GM23338 (cell line): ENCODE measurements around the gene UNC79.

ENCODE experiments used
- CREB1 ChIP-seq: fragments of 250-450 bp; sonication (Bioruptor Pico); IDR thresholded peaks from 2 replicates; pipeline ENCODE4 v1.5.0; 2020; ENCODE audit warnings: low read depth, mild to moderate bottlenecking, moderate library complexity
- CTCF ChIP-seq, 2 experiments: fragments of 200-600 bp in 1 of 2; sonication (generic) in 1 of 2; conservative IDR thresholded peaks; 2 replicates each; pipeline versions ENCODE4 v1.5.1 to v1.6.1; 2016 to 2017; ENCODE audit warnings: antibody characterized with exemption in 2 of 2, low read depth in 2 of 2, mild to moderate bottlenecking in 2 of 2, moderate library complexity in 1 of 2
- ETS1 ChIP-seq: IDR thresholded peaks from 2 replicates; pipeline ENCODE4 v1.6.1; 2016; ENCODE audit warnings: antibody characterized with exemption
- EZH2 ChIP-seq: fragments of 200-600 bp; sonication (generic); IDR thresholded peaks from one replicate; pipeline ENCODE4 v1.8.0; 2017; ENCODE audit warnings: antibody characterized with exemption, mild to moderate bottlenecking, low read depth; ENCODE audit not compliant: unreplicated experiment
- EZH2phosphoT487 ChIP-seq: fragments of 200-600 bp; sonication (generic); IDR thresholded peaks from one replicate; pipeline ENCODE4 v1.8.1; 2018; ENCODE audit warnings: antibody characterized with exemption; ENCODE audit not compliant: unreplicated experiment
- JUNB ChIP-seq: IDR thresholded peaks from one replicate; pipeline ENCODE4 v1.6.1; 2016; ENCODE audit warnings: antibody characterized with exemption; ENCODE audit not compliant: unreplicated experiment
- NANOG ChIP-seq: IDR thresholded peaks from 2 replicates; pipeline ENCODE4 v1.6.1; 2016; ENCODE audit warnings: antibody characterized with exemption, borderline replicate concordance
- POLR2AphosphoS5 ChIP-seq: IDR thresholded peaks from 2 replicates; pipeline ENCODE4 v1.6.1; 2016; ENCODE audit warnings: antibody characterized with exemption, low read depth
- REST ChIP-seq: IDR thresholded peaks from one replicate; pipeline ENCODE4 v1.6.1; 2018; ENCODE audit warnings: antibody characterized with exemption; ENCODE audit not compliant: unreplicated experiment
- ZNF114 ChIP-seq: fragments of 250-450 bp; sonication (Bioruptor Pico); IDR thresholded peaks from 2 replicates; pipeline ENCODE4 v1.5.0; 2020; ENCODE audit warnings: mild to moderate bottlenecking, moderate library complexity
- ZNF331 ChIP-seq: fragments of 250-450 bp; sonication (Bioruptor Pico); IDR thresholded peaks from 2 replicates; pipeline ENCODE4 v1.5.0; 2020; ENCODE audit warnings: low read depth, mild to moderate bottlenecking, moderate library complexity

- TF ChIP-seq CTCF (conservative IDR thresholded peaks at IDR 0.05; ENCODE audit: low read depth in 2 of 2): no peak
- no peak for TF ChIP-seq POLR2AphosphoS5
- TF ChIP-seq JUNB: no peak
- no peak for TF ChIP-seq EZH2
- no peak for TF ChIP-seq REST
- TF ChIP-seq CREB1 (CRISPR knock-in tag): no peak
- no peak for TF ChIP-seq EZH2phosphoT487
- no peak for TF ChIP-seq ETS1
- no peak for TF ChIP-seq NANOG
- no peak for TF ChIP-seq ZNF114 (CRISPR knock-in tag)
- no peak for TF ChIP-seq ZNF331 (CRISPR knock-in tag)
Measured at GRCh38 chr14:93462479-93462878, 31.7 kb downstream of the UNC79 start.
